Stimulated activated CD4-positive, alpha-beta T cell treated with anti-CD3 and anti-CD28 coated beads, Interleukin-1b, Interleukin-23, amount 100 ng/mL, for 48 hours (primary cell): ENCODE results near the gene WDR5.

ENCODE experiments used
- DNase-seq: peaks from one replicate; pipeline ENCODE4 v3.0.0-alpha.2; 2020

WDR5 gene

DNA sequence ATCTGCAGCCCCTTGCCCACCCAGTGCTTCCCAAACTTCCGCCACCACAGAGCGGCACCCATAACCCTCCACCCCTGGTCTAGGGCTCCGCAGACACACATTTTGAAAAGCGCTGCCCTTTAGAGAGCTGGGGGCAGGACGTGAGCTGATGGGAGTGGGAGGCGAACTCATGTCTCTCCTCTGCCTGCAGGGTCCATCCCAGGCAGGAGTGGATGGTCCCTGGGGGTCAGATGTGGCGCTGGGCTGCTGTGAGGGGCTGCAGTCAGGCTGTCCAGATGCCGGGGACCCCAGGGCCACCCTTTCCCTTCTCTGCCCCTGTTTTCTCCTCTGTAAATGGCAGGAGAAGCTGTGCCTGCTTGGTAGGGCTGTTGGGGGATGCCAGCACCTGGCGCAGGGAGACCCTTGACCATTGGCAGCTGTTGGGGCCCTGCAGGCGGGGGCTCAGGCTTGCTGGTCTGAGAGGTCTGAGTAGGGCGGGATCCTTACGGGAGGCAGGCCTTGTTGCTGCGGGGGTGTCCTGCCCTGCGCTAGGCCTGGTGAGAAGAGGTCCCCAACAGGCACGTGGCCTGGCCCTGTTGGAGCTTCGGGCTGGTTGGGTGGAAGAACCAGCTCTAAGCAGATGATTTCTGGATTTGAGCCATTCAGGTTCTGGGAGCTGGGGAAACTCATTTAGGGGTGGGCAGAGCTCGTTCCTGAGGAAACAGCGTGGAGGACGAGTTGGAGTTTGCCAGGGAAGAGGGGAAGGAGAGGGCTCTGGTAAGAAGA is 38.8 kb downstream of the WDR5 start:
- DNase-seq, result no peak

- DNase-seq, result no peak
These were observed 39.5 kb downstream of the WDR5 start for GRCh38 chr9:134175291-134175807.

- DNase-seq, result no peak
These were observed 40.1 kb downstream of the WDR5 start for GRCh38 chr9:134175808-134176598.

- DNase-seq, result no peak
These were observed 40.7 kb downstream of the WDR5 start for GRCh38 chr9:134176599-134176968.

- no peak for DNase-seq
These were observed 41.3 kb downstream of the WDR5 start for GRCh38 chr9:134177186-134177585.

DNA sequence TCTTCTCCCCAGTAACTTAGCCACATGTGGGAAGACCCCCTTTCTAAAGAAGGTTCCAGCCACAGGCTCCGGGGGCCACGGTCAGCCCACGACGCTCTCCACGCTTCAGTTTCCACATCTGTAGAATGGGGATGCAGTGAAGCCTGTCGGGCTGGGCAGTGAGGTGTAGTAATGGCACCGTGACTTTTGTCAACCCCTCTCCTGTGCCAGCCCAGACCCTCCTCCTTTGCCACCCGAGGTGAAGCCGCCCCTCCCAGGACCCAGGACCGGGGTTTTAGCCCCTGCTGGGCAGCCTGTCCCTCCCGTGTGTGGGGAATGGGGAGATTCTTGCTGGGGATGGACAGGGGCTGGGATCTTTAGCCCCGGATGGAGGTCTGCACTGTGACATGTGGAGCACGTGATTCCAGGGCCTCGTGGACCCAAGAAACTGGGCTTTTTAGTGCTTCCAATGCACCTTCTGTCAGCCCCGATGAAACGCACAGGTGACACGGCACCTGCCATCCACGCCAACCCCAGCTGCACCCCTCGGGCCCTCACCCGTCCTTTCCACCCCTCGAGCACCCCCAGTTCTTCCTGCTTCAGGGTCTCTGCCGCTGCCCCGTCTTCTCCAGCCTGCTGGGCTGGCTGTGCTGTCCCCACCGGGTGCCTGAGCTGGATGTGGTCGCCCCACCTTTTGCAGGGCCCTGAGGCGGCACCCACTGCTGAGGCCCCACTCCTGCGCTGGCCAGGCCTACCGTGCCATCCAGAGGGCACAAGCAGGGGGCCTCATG is 41.9 kb downstream of the WDR5 start:
- no peak for DNase-seq

- DNase-seq, result no peak
These were observed 42.5 kb downstream of the WDR5 start for GRCh38 chr9:134178394-134178767.

DNA sequence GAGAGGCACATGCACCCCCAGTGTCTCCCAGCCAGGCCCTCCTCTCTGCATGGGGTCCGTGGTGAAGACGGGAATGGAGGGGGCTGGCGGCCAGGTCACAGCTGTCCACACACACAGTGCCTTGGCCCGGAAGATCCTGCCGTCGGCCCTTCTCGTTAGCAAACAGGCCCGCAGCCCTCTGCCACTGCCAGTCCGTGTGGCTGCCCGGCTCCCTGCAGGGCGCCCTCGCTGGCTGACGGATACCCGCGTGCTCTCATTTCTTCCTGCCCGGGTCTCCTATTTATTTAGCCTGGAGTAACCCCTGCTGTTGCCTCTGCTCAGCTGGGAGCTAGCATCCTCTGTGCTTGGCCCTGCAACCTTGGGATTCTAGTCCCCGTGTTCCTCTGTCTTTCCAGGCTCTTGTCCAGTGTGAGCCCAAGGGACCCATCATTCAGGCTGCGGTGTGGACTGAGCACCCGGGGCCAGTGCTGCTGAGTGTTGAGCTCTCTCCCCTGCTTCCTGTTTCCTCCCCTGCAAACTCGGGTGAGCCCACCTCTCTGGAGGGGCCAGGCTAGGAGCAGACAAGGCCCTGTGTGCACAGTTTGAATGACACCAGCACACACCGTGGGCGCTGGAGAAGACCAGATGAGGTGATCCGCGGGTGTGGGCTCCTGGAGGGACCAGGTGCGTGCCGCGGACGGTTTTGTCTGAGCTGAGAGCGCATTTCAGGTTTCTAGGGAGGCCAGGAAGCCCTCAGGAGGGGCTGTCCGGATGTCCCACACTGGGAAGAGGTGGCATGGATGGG is 43.1 kb downstream of the WDR5 start:
- no peak for DNase-seq

GRCh38 chr9:134179595-134179917 is 43.7 kb downstream of the WDR5 start:
- DNase-seq, result no peak

DNA sequence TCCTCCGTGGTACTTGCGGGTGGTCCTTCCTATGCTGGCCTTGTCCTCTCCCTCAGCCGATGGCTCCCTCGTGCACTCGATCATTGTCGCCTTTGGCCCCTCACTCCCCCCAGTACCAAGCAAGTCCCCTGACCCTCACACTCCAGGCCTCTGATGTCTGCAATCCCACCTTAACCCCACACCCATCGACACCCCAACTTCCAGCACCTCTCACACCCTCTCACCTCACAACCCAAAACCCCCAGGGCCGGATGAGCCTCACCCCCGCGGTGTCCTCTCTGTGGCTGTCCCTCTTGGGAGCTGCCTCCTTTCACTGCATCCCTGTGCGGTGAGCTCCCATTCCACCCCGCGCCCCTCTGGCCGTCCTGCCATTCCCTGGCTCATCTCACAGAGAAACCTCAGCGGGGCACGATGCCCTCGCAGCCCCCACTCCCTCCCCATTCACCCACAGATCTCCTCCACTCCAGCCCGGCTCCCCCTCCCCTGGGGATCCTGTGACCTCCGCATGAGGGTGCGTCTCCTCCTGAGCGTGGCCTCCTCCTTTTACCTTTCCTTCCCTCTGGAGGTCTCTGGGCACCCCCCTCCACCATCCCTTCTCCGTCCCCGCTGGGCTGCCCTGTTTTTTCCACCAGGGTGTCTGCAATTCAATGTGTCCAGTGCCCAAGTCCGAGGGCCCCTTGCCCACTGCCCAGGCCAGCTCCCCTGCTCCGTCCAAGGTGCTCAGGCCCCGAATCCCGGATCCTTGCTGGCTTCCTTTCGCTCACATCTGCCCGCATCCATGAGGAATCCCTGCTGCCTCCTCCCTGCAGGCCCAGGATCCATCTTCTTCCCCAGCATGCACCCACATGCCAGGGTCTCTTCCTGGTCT is 44.3 kb downstream of the WDR5 start:
- DNase-seq, result no peak

- DNase-seq, result no peak
These were observed 45.1 kb downstream of the WDR5 start for GRCh38 chr9:134180786-134181647.

DNA sequence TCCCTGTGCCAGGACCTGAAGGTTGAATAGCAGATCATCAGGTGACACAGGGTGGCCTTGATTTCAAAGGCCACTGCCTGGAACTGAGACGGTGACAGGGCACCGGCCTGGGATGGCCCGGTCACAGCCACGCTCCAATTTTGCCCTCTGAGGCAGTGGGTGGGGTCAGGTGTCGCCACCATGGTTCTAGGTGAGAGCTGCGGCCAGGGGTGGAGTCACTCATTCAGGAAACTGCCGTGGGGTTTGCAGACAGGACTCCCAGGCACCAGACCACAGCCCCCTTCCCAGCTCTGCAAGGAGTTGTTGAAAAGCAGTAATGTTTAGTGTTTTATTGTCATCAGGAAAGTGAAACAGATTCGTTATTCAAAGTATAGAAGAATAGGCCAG is 45.8 kb downstream of the WDR5 start:
- no peak for DNase-seq

DNA sequence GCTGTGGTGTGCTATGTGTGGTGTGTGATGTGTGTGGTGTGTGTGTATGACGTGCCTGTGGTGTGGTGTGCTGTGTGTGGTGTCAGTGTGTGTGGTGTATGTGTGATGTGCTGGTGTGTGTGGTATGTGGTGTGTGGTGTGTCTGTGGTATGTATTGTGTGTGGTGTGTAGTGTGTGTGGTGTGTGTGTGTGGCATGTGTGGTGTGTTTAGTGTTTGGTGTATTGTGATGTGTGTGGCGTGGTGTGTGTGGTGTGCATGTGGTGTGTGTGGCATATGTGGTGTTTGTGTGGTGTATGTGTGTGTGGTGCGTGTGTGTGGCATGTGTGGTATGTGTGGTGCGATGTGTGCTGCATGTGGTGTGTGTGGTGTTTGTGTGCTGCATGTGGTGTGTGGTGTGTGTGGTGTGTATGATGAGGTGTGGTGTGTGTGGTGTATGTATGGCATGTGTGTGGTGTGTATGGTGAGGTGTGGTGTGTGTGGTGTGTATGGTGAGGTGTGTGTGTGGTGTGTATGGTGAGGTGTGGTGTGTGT is 46.7 kb downstream of the WDR5 start:
- DNase-seq, result no peak

DNA sequence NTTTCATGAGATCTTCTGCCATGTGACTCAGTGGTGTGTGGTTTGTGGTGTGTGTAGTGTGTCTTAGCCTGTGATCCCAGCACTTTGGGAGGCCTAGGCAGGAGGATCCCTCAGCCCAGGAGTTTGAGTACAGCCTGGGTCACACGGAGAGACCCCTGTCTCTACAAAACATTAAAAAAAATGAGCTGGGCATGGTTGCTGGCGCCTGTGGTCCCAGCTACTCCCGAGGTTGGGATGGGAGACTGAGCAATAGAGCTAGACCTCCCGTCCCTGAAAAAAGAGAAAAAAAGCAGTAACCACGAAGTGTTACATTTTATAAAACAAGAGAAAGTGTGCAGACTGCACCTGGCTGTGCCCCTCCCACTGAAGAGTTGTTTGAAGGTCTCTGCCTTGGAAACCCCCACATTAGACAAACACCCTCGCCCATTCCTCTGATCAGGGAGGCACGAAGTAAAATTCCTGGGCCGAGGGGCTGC is 49.7 kb downstream of the WDR5 start:
- DNase-seq, result no peak

GRCh38 chr9:134186471-134187109 is 50.7 kb downstream of the WDR5 start:
- DNase-seq, result no peak

DNA sequence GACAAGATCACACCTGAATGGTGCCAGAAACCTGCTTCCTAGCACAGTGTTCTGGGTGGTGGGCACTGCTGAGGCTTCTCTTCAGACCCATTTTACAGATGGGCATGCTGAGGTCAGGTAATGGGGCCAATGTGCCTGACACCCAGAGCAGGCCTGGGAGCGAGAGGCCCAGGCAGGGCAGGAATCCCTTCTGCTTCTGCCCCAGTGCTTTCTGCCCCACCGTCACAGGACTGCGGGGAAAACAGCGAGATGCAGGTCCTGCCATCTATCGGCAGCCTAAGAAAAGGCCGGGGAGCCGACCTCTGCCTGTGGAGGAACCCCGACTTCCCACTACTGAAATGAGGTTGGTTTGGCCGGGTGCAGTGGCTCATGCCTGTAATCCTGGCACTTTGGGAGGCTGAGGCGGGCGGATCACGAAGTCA is 51.2 kb downstream of the WDR5 start:
- no peak for DNase-seq

DNA sequence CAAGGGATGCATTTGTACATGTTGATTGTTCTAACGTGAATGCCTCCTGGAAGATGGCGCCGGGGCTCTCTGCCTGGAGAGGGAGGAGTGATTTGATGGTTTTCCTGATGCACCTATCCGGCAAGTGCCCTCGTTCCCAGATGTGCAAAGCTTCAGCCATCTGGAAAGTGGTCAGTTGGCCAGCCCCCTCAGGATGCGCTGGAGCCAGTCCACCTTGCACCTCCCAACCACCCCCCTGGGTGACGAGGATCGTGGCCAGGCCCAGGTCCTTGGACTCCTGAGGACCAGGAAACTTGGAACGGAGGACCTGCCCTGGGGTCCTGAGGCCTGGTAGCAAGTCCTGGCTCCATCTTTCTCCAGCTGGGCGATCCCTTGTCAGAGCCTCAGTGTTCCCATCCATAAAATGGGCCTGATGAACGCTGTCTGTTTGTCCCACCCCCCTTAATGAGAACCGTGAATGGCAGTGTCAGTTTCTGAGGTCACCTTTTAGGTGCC is 52.1 kb downstream of the WDR5 start:
- no peak for DNase-seq

- DNase-seq, result no peak
These were observed 52.7 kb downstream of the WDR5 start for GRCh38 chr9:134188386-134189144.

- no peak for DNase-seq
These were observed 53.2 kb downstream of the WDR5 start for GRCh38 chr9:134189145-134189469.
